GM12874 (cell line): ENCODE results near the gene AKAP6.

Source experiments
- TF ChIP-seq, protein P1 (sequence below): IDR thresholded peaks from 2 replicates; pipeline ENCODE4 v1.5.1; 2011; ENCODE audit warnings: low read depth, mild to moderate bottlenecking, control low read depth, low read length, moderate library complexity; ENCODE audit not compliant: insufficient read depth

Gene AKAP6

GRCh38 chr14:32332415-32333316, 3.6 kb downstream of the AKAP6 start:
- TF ChIP-seq, protein P1, sequence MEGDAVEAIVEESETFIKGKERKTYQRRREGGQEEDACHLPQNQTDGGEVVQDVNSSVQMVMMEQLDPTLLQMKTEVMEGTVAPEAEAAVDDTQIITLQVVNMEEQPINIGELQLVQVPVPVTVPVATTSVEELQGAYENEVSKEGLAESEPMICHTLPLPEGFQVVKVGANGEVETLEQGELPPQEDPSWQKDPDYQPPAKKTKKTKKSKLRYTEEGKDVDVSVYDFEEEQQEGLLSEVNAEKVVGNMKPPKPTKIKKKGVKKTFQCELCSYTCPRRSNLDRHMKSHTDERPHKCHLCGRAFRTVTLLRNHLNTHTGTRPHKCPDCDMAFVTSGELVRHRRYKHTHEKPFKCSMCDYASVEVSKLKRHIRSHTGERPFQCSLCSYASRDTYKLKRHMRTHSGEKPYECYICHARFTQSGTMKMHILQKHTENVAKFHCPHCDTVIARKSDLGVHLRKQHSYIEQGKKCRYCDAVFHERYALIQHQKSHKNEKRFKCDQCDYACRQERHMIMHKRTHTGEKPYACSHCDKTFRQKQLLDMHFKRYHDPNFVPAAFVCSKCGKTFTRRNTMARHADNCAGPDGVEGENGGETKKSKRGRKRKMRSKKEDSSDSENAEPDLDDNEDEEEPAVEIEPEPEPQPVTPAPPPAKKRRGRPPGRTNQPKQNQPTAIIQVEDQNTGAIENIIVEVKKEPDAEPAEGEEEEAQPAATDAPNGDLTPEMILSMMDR, result no peak

GRCh38 chr14:32336702-32337101, 7.6 kb downstream of the AKAP6 start:
- TF ChIP-seq, protein P1, result no peak

GRCh38 chr14:32337759-32338158, 8.7 kb downstream of the AKAP6 start:
- TF ChIP-seq, protein P1, result no peak

GRCh38 chr14:32339188-32339587, 10.1 kb downstream of the AKAP6 start:
- TF ChIP-seq, protein P1, result no peak

GRCh38 chr14:32341947-32342846, 13.1 kb downstream of the AKAP6 start:
- TF ChIP-seq, protein P1, result no peak

DNA sequence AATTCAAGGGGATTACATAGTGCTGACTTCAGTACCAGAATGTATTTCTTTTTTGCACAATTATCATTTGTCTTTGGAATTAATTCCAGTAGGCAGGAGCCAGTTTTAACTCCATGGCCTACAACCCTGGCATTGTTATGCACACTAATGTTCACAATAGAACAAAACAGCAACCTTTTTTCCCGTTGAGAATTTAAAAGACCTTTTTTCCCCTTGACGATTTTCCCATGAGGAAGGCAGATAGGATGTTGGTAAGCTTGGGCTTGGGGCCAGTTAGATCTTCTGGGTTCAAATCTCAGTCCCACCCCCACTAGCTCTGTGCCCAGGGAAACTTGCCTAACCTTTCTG, 13.7 kb downstream of the AKAP6 start:
- TF ChIP-seq, protein P1, result no peak

DNA sequence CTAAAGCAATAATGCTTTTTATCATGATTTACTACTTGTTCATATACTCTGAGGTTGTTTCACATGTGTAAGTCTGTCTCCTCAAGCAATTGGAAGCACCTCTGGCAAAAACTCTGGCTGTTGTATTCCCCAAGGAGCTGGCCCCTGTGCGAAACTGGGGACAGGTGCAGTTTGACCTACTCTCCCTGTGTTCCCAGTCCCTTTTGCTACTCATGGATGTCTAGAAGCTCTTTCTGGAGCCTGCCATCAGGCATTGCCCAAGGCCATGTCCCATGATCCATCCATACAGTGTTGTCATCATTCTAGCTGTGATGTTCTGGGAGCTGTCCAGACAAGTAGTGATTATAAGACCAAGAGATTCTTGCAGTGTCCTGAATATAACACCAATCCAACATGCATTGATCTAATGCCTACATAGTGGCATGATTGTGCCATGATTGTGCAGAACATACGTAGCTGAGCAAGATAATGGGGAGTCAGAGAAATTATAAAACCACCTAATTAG, 14.9 kb downstream of the AKAP6 start:
- TF ChIP-seq, protein P1, result no peak
